NCI-H1417 treated with DMSO at 0.1 percent for 48 hours (cell line): ENCODE data around the gene IDH3A.
A peak's percentile ranks its signal among the peaks of the same experiment; 100 is the strongest.
"Not testable (repeated sequence)": the region's sequence is repeated elsewhere in the genome, so short reads cannot be mapped to it uniquely, and the experiment has no call there.

Experiments
- DNase-seq: peaks from one replicate; lab custom pipeline; 2025; lab: John Stamatoyannopoulos, UW

Gene IDH3A

GRCh38 chr15:78129751-78130287, 19.3 kb upstream of the IDH3A start:
- DNase-seq: no peak

GRCh38 chr15:78130466-78131294, 18.5 kb upstream of the IDH3A start:
- DNase-seq: no peak

GRCh38 chr15:78131295-78132061, 17.7 kb upstream of the IDH3A start, which contains the start of gene CIB2:
CIB2 (minus strand) TSS chr15:78131445; CDS start chr15:78131215, 230 bp downstream.
- peak; percentile 12 for DNase-seq

- no peak for DNase-seq
Observed at GRCh38 chr15:78133801-78134200, 15.4 kb upstream of the IDH3A start.

GRCh38 chr15:78139578-78139977, 9.6 kb upstream of the IDH3A start:
- DNase-seq: no peak

DNA sequence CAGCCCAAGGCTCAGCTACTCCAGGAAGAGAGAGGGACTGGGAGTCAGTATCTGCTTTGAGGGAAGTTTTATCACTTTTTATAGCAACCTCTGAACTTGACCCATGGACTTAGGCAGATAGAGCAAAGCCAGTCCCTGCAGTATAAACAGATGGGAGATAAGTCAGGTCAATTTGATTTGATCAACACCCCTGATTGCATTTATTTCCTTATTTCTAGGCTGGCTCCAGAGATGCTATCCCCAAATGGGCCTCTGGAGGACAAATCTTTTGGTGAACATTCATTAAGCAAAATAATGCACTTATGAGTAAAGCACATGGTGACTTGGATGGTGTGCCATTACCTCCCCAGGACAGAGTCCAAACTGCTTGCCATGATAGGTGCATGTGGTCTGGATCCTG, 8.9 kb upstream of the IDH3A start:
- DNase-seq: no peak

- DNase-seq: no peak
Observed at GRCh38 chr15:78142332-78142731, 6.8 kb upstream of the IDH3A start.

DNA sequence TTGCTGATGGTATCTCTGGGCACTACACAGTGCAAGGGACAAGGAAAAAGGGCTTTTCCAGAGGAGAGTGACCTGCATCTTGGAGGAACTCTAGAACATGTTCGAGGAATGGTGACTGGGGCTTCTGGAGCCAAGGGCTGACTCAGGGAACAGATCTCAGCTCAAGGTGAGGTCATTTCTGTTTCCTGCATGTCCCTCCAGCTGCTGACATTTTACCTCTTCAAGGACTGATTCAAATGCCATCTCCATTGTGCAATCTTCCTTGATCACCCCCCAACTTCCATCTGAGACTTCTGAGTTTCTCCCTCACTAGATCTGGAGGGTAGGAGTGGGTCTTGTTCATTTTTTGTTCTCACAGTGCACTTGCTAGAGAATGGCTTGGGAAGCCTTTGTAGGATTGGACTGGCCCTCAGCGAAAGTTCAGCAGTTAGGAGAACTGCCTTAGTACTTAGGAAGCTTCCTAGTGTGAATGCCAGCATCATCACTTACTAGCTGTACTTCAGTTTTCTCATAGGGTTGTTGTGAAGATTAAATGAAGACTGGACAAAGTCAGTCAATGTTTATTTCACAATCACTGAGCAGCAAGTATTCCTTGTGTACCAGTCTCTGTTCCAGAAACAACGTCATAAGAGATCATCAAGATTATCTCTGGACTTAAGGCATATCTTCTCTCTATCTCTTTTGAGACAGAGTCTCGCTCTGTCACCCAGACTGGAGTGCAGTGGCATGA, 2.6 kb upstream of the IDH3A start:
- DNase-seq: no peak

GRCh38 chr15:78147566-78147965, 1.6 kb upstream of the IDH3A start:
- DNase-seq: no peak

DNA sequence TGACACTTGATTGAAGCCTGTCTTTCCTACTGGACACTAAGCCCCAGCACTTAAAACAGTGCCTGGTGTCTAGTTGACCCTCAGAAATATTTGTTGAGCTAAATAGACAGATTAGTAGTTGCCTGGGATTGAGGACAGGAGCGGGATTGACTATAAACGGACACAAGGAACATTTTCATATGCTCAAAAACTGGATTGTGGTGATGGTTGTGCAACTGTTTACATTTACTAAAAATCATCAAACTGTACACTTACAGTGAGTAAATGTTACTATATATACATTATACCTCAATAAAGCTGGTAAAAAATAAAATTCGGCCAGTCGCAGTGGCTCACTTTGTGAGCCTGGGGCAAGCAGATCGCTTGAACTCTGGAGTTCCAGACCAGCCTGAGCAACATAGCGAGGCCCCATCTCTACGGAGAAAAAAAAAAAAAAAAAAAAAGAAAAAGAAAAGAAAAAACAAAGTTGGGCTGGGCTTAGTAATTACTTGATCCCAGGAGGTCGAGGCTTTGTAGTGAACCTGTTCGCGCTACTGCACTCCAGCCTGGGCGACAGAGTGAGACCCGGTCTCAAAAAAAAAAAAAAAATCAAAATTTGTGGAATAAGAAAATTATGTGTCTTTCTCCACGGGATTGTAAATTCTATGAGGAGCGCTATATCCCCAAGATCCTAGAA, 632 bp upstream of the IDH3A start:
- DNase-seq: no peak

DNA sequence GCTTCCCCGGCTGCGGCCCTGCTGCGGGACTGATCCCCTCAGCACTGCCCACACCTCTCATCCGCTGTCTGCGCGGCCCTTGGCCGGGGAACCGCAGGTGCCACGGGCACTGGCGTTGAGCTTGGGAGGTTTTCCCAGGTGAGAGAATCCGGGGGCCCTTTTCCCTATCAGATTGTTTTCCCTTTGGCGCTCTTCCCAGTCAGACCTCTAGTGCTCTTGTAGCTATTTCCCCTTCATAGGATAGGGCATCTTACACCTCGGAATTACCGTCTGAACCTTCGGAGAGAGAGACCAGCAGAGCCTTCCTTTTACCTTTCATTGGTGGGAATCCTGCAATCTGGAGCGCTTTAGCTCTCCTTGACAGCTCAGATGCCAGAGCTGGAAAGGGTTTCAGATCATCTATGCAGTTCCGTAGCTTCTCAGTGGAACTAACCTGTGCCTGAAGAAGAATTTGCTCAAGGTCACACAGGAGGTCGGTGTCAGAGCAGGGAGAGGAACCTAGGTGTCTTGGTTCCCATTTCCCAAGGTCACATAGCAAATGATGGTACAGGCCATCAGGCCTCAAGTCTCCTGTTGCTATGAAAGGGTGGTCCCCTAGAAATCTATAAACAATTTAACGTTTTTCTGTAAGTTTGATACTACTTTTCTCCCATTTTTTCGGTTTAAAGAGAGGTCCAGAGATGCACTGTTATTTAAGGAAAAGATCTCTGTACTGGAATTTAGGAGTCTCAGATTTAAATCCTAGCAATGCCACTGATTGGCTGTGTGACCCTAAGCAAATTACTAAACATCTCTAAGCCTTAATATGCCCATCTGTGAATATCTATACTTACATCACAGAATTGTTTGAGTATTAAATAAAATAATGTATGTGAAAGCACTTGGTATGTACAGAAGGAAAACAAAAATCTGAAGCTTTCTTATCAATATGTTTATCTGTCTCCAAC, 916 bp downstream of the IDH3A start:
- DNase-seq: no peak

- DNase-seq: not testable (repeated sequence)
Observed at GRCh38 chr15:78151075-78151474, 1.9 kb downstream of the IDH3A start.

DNA sequence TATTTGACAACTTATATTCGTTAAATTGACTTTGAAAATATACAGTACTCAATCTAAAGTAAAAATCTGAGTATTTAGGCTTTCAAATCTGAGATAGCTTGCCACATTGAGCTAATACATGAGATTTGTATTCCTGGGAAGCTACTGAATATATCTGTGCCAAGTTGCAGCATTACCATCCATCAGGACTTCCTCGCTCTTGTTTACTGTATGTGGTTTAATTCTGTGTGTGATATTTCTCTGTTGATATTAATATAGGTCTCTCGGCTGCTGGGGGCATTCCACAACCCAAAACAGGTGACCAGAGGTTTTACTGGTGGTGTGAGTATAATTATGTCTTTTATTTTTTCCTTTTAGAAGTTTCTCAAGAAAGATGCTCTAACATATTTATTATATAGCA, 5.8 kb downstream of the IDH3A start:
- DNase-seq: no peak

DNA sequence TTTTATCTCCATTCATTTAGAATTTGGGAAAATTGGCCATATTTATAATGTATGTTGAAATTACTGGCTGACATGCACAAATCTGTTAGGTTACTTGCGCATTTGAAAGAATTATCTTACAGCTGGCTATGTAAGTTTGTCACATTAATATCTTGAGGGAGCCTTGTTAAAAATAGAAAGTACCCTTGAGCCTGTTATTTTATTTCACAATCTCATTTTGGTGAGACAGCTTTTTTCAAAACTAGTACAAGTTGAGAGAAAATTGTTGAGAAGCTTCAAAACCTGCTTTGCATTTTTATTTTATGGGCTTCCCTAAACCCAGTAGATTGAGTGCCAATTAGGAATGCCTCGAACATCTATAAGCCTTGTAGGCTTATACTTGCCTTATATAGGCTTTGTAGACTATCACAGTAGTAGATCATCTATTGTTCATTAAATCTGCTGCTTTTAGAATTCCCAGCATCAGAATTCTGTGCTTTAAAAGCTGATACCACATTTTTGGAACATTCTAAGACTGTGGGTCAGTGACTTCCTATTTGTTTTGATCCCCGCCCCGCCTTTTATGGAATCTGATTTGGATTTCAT, 6.3 kb downstream of the IDH3A start:
- DNase-seq: no peak

GRCh38 chr15:78156653-78157052, 7.5 kb downstream of the IDH3A start:
- no peak for DNase-seq

GRCh38 chr15:78157203-78157602, 8.0 kb downstream of the IDH3A start:
- DNase-seq: no peak

GRCh38 chr15:78159395-78159794, 10.2 kb downstream of the IDH3A start:
- DNase-seq: no peak

- no peak for DNase-seq
Observed at GRCh38 chr15:78162038-78162437, 12.9 kb downstream of the IDH3A start.

- no peak for DNase-seq
Observed at GRCh38 chr15:78164010-78164409, 14.8 kb downstream of the IDH3A start.

GRCh38 chr15:78167227-78167888, 18.2 kb downstream of the IDH3A start:
- no peak for DNase-seq
